COLO668 (cell line): Measurements from ENCODE around the gene SETDB2.
"Not testable (repeated sequence)": the region's sequence is repeated elsewhere in the genome, so short reads cannot be mapped to it uniquely, and the experiment has no call there.

Experiments
- DNase-seq: peaks from one replicate; lab custom pipeline; 2025; ENCODE audit not compliant: unreplicated experiment; lab: John Stamatoyannopoulos, UW

The SETDB2 gene

GRCh38 chr13:49466292-49466838 is 22.3 kb downstream of the SETDB2 start:
- no peak for DNase-seq

- DNase-seq = no peak
Observed at GRCh38 chr13:49472186-49472585, 28.1 kb downstream of the SETDB2 start.

- no peak for DNase-seq
Observed at GRCh38 chr13:49476529-49476928, 32.5 kb downstream of the SETDB2 start.

GRCh38 chr13:49481788-49482187 is 37.7 kb downstream of the SETDB2 start:
- no peak for DNase-seq

GRCh38 chr13:49488563-49488962 is 44.5 kb downstream of the SETDB2 start:
- no peak for DNase-seq

DNA sequence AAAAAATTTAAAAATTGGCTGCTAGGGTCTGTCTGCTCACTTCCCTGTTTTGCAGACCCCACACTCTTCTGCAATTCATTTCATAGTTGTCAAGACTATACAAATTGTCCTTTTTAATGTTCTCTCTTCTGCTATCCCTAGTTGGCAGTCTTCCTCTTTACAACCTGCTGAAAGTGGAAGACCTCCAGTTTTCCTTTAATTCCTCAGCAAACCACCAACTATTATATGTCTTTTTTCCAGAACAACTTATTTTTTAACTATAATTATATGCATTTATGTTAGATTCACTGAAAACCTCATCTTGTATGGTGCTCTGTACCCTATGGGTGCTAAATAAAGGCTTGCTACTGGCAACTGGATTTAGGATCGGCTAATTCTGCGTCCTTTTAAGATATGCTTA is 50.6 kb downstream of the SETDB2 start:
- no peak for DNase-seq

DNA sequence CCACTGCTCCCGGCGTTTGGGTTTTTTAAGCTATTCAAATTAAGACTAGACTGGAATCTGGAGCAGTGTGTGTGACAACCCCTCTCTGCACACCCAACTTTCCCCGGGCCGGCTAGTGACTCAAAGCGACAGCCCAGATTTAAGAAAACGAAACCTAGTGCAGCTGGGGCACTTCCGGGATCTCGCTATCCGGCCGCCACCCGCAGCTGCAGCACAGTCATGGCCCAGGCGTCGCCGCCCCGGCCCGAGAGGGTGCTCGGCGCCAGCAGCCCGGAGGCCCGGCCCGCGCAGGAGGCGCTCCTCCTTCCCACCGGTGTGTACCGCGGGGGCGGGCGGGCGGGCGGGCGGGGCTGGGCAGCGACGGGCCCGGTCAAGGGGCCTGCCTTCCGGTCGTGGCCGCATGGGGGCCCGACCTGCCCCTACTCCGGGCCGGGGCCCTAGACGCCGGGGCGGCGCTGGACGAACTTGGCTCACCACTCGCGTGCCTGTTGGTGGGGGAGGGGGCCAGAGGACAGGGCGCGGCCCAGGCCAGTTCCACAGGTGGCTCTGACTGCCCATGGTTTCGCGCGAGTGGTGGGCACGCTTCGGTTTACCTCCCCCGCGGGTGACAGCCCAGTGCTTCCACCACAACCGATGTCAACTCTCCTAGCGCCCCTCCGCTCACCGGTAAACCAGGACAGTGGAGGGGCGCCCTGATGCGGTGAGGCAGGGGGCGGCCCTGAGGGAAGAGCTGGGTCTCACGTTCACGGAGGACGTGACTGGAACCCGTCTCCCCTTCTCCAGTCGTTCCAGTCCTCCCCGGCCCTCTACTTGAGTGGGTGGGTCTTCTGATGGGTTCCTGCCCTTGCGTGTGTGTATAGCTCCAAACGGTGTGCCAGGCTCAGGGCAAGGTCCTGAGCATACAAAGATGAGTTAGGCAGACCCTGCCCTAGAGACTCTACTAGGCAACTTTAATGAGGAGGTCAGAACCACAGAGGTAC is 52.0 kb downstream of the SETDB2 start, which contains the start of gene PHF11:
PHF11 (plus strand) TSS at position 171 of the 980 bp plus-strand sequence; CDS start at position 220, 49 bp downstream.
- peak; percentile 92 for DNase-seq

GRCh38 chr13:49496837-49497236 is 52.8 kb downstream of the SETDB2 start:
- DNase-seq = not testable (repeated sequence)

GRCh38 chr13:49497272-49497671 is 53.2 kb downstream of the SETDB2 start:
- DNase-seq = no peak

DNA sequence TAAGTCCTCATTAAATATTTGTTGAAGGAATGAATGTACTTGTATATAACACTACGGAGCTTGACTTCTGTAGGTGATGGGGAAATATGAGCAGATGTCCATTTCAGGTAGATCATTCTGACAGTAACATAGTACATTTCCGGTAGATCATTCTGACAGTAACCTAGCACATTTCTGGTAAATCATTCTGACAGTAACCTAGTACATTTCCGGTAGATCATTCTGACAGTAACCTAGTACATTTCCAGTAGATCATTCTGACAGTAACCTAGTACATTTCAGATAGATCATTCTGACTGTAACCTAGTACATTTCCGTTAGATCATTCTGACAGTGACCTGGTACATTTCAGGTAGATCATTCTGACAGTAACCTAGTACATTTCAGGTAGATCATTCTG is 54.1 kb downstream of the SETDB2 start:
- DNase-seq = no peak

DNA sequence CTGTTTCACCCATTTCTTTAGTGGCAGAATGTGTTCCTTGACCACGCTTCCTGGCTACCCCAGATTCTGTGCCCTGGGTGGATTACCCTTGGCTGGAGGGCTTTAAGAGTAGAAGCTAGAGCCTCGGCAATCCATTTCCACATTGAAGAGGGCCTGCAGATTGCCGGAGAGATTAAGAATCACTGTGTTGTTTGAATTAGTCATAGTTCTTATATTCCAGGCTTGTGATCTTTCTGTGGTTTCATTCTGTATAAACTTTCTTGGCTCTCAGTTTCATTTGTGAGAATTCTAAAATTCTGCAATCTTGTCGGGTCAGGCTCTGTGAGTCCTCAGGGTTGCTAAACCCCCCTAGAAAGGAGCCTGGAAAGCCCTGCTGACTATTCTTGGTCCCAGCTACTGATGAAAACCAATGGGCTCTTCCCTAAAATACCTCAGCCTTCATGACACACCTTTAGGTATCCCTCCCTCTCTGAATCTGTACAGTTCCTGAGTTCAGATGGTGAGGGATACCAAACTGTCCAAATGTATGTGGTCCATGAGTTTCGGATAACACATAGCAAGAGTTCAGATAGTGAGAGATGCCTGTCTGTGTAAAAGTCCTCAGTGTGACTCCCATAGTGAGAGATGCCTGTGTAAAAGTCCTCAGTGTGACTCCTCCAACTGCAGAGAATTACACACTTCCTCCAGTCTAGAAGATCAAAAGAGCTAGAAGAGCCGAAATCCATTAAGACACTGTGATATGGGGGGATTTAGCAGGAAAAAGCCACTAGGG is 56.0 kb downstream of the SETDB2 start:
- no peak for DNase-seq

- DNase-seq = no peak
Observed at GRCh38 chr13:49502954-49503353, 58.9 kb downstream of the SETDB2 start.

- DNase-seq = no peak
Observed at GRCh38 chr13:49503951-49504350, 59.9 kb downstream of the SETDB2 start.

GRCh38 chr13:49512578-49512977 is 68.5 kb downstream of the SETDB2 start:
- no peak for DNase-seq

- DNase-seq = no peak
Observed at GRCh38 chr13:49516467-49516866, 72.4 kb downstream of the SETDB2 start.

GRCh38 chr13:49517461-49517860 is 73.4 kb downstream of the SETDB2 start:
- DNase-seq = no peak

DNA sequence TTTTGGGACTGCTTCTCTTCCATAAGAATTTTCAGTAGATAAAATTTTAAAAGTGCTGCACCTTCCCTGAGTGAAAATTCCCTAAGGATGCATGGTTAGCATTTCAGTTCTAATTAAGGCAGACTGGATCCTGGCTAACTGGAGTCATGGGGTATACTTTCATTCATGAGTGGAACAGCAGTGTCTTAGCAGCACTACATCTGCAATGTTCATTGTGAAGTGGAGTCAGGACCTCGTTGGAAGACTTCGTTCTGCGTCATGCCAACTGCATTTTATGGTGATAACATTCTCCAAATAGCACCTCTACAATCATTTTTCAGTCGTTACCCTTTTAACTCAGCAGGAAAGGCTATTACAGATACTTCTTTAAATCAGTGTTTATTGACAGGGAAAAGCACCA is 77.2 kb downstream of the SETDB2 start:
- DNase-seq = no peak

DNA sequence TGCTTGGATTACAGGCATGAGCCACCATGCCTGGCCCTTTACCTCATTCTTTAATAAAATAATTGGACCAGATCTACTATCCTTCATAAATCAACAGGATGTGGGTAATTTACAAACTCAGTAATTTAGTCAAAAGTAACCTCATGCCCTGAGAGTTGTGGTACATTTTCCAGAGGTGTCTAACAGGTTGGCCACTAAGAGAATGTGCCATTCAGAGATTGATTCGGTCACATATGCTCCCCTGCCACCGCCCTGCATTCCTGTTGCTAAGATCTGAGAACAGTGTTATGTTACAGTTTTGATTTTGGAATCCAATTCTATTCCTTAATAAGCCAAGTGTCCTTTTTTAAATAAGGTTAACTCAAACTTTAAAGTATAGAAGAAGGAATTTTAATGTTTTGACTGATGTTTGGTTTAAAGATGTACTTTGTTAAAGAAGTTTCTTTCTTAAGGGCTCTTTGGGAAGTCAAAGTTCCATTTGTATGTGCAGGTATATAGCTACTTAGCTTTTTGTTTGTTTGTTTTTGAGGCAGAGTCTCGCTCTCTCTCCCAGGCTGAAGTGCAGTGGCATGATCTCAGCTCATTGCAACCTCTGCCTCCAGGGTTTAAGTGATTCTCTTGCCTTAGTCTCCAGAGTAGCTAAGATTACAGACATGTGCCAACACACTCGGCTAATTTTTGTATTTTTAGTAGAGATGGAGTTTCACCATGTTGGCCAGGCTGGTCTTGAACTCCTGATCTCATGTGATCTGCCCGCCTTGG is 80.8 kb downstream of the SETDB2 start:
- no peak for DNase-seq

- no peak for DNase-seq
Observed at GRCh38 chr13:49527123-49527522, 83.0 kb downstream of the SETDB2 start.

DNA sequence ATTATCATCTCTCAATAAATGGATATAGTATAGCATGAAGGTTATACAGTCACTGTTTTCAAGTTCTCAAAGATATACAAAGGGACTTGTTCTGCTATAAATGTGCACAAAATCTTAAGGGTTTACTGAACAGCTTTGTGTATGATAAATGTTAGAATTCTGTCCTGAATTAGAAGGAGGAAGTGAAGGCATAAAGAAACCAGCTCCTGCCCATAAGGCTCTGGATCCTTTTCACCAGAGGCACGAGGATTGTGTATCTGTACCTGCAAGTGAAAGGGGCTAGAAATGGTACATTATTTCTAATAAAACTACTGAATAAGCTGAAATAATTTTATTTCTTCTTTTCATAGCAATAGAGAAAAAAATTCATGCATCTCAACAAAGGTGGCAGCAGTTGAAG is 84.1 kb downstream of the SETDB2 start:
- no peak for DNase-seq

GRCh38 chr13:49530457-49530856 is 86.4 kb downstream of the SETDB2 start:
- no peak for DNase-seq
